A549 (cell line): ENCODE data around the gene NDRG4. TPM values are rescaled to one million over a fixed set of nuclear protein-coding genes. Genes with fewer than 3 reads are reported as not detected.

Experiments used
- ATAC-seq, 2 experiments: fragments of 200-7000 bp in 1 of 2; fragments of >200 bp in 1 of 2; cut with Nextera tagmentation in 1 of 2; cut with Tn5 transposase in 1 of 2; 3 replicates each; pipeline versions ENCODE4 v1.8.0 to v1.9.1; 2018 to 2020; ENCODE audit warnings: mild to moderate bottlenecking in 1 of 2, moderate library complexity in 1 of 2
- CTCF ChIA-PET: fragments of 300-600 bp; sonication (Branson Sonifier 250); formaldehyde crosslinking; extraction: SDS; loops from one replicate; lab custom pipeline; 2021; ENCODE audit warnings: antibody characterized with exemption, inconsistent platforms; lab: Yijun Ruan, JAX
- POLR2A ChIA-PET: fragments of 350-600 bp; formaldehyde crosslinking; extraction: SDS; loops from one replicate; lab custom pipeline; 2021; ENCODE audit warnings: antibody characterized with exemption, inconsistent platforms; lab: Yijun Ruan, JAX
- DNase-seq, 2 experiments: peaks; one replicate each; pipeline versions ENCODE4 v3.0.0 to v3.0.0-alpha.2; 2011 to 2016; ENCODE audit warnings: low read depth in 1 of 2, low spot score in 1 of 2
- FAIRE-seq: peaks from 2 replicates; lab custom pipeline; 2011; peaks lifted over from hg19 to GRCh38; lab: Jason Lieb, UNC
- H3K27ac ChIP-seq, 2 experiments: fragments of >200 bp; sonication (Bioruptor Twin); formaldehyde crosslinking; 3 replicates each; pipeline ENCODE4 v1.5.1; 2016 to 2017
- H3K4me1 ChIP-seq: fragments of >200 bp; sonication (Bioruptor Twin); formaldehyde crosslinking; 3 replicates; pipeline ENCODE4 v1.6.1; 2016
- H3K4me2 ChIP-seq: fragments of >200 bp; sonication (Bioruptor Twin); formaldehyde crosslinking; 3 replicates; pipeline ENCODE4 v1.6.1; 2016
- H3K4me3 ChIP-seq: fragments of >200 bp; sonication (Bioruptor Twin); formaldehyde crosslinking; 3 replicates; pipeline ENCODE4 v1.5.1; 2016
- H3K9me3 ChIP-seq: fragments of >200 bp; sonication (Bioruptor Twin); formaldehyde crosslinking; 3 replicates; pipeline ENCODE4 v1.6.1; 2016
- CBX8 ChIP-seq: fragments of 200-600 bp; sonication (generic); IDR thresholded peaks from 2 replicates; pipeline ENCODE4 v1.6.1; 2016
- CEBPB ChIP-seq, 2 experiments: fragments of >200 bp in 1 of 2; sonication (Bioruptor Twin) in 1 of 2; formaldehyde crosslinking in 1 of 2; IDR thresholded peaks; 2 replicates each; pipeline ENCODE4 v1.6.1; 2012 to 2016
- FOSL2 ChIP-seq, 2 experiments: fragments of 450-650 bp in 1 of 2; fragments of >200 bp in 1 of 2; sonication (Bioruptor Twin) in 1 of 2; formaldehyde crosslinking; IDR thresholded peaks; 2 replicates each; pipeline versions ENCODE4 v1.5.0 to v1.6.1; 2016 to 2020; ENCODE audit warnings: mild to moderate bottlenecking in 1 of 2, moderate library complexity in 1 of 2
- HDAC2 ChIP-seq: fragments of 200-600 bp; sonication (generic); IDR thresholded peaks from 2 replicates; pipeline ENCODE4 v1.6.1; 2016
- HEYL ChIP-seq: fragments of 250-450 bp; sonication (Bioruptor Pico); IDR thresholded peaks from 2 replicates; pipeline ENCODE4 v1.8.0; 2021; ENCODE audit warnings: mild to moderate bottlenecking, moderate library complexity
- HOXB13 ChIP-seq: fragments of 250-450 bp; sonication (Bioruptor Pico); IDR thresholded peaks from 2 replicates; pipeline ENCODE4 v1.5.0; 2020; ENCODE audit warnings: low read depth, mild to moderate bottlenecking, moderate library complexity
- JUNB ChIP-seq: fragments of >200 bp; sonication (Bioruptor Twin); formaldehyde crosslinking; IDR thresholded peaks from 2 replicates; pipeline ENCODE4 v1.6.1; 2016
- KDM1A ChIP-seq: fragments of 200-600 bp; sonication (generic); IDR thresholded peaks from 2 replicates; pipeline ENCODE4 v1.6.1; 2016; ENCODE audit warnings: low read depth, mild to moderate bottlenecking
- MYC ChIP-seq: IDR thresholded peaks from 2 replicates; pipeline ENCODE4 v1.6.1; 2012; ENCODE audit warnings: mild to moderate bottlenecking, inconsistent platforms, low read length, improper control_type of control experiment, borderline replicate concordance
- NFE2L2 ChIP-seq: fragments of 150-350 bp; conservative IDR thresholded peaks from 2 replicates; pipeline ENCODE4 v1.6.1; 2014; ENCODE audit warnings: low read length
- NR3C1 ChIP-seq: fragments of >200 bp; sonication (Bioruptor Twin); formaldehyde crosslinking; IDR thresholded peaks from 3 replicates; pipeline ENCODE4 v1.6.1; 2017
- PHF8 ChIP-seq: fragments of 200-600 bp; sonication (generic); IDR thresholded peaks from 2 replicates; pipeline ENCODE4 v1.6.1; 2016; ENCODE audit warnings: low read depth, mild to moderate bottlenecking, antibody characterized with exemption, moderate library complexity, borderline replicate concordance
- POLR2AphosphoS2 ChIP-seq: conservative IDR thresholded peaks from 2 replicates; pipeline ENCODE4 v1.6.1; 2012; ENCODE audit warnings: low read length, improper control_type of control experiment, inconsistent platforms
- RCOR1 ChIP-seq: fragments of 150-350 bp; IDR thresholded peaks from 2 replicates; pipeline ENCODE4 v1.6.1; 2014; ENCODE audit warnings: antibody characterized with exemption, low read length, low read depth
- TP53 ChIP-seq: fragments of 250-450 bp; sonication (Bioruptor Pico); IDR thresholded peaks from 2 replicates; pipeline ENCODE4 v1.5.0; 2021; ENCODE audit warnings: mild to moderate bottlenecking, moderate library complexity
- ZFP36 ChIP-seq: fragments of 450-650 bp; IDR thresholded peaks from 2 replicates; pipeline ENCODE4 v1.6.1; 2014; ENCODE audit warnings: borderline replicate concordance; ENCODE audit not compliant: partially characterized antibody
- ZNF302 ChIP-seq: fragments of 250-450 bp; sonication (Bioruptor Pico); IDR thresholded peaks from 2 replicates; pipeline ENCODE4 v1.9.0; 2021; ENCODE audit warnings: inconsistent platforms, mild to moderate bottlenecking, moderate library complexity
- WGBS: methylation state at CpG from one replicate; pipeline ENCODE4 v1.1.6; 2017; ENCODE audit errors: missing lambda C conversion rate; 5-methylcytosine and 5-hydroxymethylcytosine counted together
- polyA plus RNA-seq, 4 experiments: library from polyadenylated mRNA; depleted of rRNA in 3 of 4; stranded (reverse); fragments of >200 nt; fragmentation: RNase III in 1 of 4; extraction: RNeasy Plus Mini Kit Qiagen cat#74134 plus additional on column Dnase treatment in 1 of 4; gene quantifications; 2 replicates in 3 of 4; 3 replicates in 1 of 4; pipeline ENCODE4 v1.2.3, GENCODE V29; 2011 to 2017
- TF ChIP-seq, protein P1 (sequence below): fragments of >200 bp; sonication (Bioruptor Twin); formaldehyde crosslinking; IDR thresholded peaks from 2 replicates; pipeline ENCODE4 v1.6.1; 2016
- TF ChIP-seq, protein P2 (sequence below): fragments of >200 bp; sonication (Bioruptor Twin); formaldehyde crosslinking; IDR thresholded peaks from 3 replicates; pipeline ENCODE4 v1.5.1; 2016
- TF ChIP-seq, protein P3 (sequence below): IDR thresholded peaks from 2 replicates; pipeline ENCODE4 v1.6.1; 2012; ENCODE audit warnings: low read depth, borderline replicate concordance
- TF ChIP-seq, protein P4 (sequence below): fragments of 200-600 bp; sonication (generic); IDR thresholded peaks from 2 replicates; pipeline ENCODE4 v1.6.1; 2016; ENCODE audit warnings: antibody characterized with exemption, mild to moderate bottlenecking, moderate library complexity
- TF ChIP-seq, protein P5 (sequence below): fragments of 150-350 bp; IDR thresholded peaks from 2 replicates; pipeline ENCODE4 v1.6.1; 2014; ENCODE audit warnings: low read depth, mild to moderate bottlenecking, low read length

NDRG4 gene
- polyA plus RNA-seq, 2 of the 4 experiments (the other 2 are of a cell fraction) = 8.1 to 21.3 TPM

DNA sequence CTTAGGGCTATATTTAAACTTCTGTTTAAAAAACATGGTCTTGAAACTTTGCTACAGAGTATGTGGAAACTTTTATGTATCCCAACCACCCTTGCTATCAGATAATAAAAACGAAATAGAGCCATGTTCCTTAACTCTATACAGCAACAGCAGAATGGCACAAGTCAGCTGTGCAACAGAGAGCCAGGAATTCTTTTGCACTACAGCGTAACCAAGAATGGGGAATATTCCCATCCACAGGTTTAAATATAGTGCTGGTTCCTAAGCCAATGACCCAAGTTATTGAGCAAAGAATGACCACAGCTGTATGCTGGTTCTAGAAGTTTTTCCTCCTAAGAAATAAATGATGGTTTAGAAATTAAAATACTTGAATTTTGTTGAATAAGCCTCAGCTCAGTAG, 48.4 kb downstream of the NDRG4 start:
- H3K4me1 ChIP-seq = no peaks in the 10 kb centered on the region
- TF ChIP-seq, protein P1, sequence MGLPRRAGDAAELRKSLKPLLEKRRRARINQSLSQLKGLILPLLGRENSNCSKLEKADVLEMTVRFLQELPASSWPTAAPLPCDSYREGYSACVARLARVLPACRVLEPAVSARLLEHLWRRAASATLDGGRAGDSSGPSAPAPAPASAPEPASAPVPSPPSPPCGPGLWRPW = no peak
- no peak for TF ChIP-seq TP53
- TF ChIP-seq, protein P2, sequence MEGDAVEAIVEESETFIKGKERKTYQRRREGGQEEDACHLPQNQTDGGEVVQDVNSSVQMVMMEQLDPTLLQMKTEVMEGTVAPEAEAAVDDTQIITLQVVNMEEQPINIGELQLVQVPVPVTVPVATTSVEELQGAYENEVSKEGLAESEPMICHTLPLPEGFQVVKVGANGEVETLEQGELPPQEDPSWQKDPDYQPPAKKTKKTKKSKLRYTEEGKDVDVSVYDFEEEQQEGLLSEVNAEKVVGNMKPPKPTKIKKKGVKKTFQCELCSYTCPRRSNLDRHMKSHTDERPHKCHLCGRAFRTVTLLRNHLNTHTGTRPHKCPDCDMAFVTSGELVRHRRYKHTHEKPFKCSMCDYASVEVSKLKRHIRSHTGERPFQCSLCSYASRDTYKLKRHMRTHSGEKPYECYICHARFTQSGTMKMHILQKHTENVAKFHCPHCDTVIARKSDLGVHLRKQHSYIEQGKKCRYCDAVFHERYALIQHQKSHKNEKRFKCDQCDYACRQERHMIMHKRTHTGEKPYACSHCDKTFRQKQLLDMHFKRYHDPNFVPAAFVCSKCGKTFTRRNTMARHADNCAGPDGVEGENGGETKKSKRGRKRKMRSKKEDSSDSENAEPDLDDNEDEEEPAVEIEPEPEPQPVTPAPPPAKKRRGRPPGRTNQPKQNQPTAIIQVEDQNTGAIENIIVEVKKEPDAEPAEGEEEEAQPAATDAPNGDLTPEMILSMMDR = no peak
- TF ChIP-seq NFE2L2 = no peak
- TF ChIP-seq FOSL2 (IDR thresholded peaks at IDR 0.05) = no peak
- no peak for TF ChIP-seq FOSL2 (CRISPR knock-in tag; IDR thresholded peaks at IDR 0.05)
- TF ChIP-seq POLR2AphosphoS2 = no peak
- TF ChIP-seq, protein P3, sequence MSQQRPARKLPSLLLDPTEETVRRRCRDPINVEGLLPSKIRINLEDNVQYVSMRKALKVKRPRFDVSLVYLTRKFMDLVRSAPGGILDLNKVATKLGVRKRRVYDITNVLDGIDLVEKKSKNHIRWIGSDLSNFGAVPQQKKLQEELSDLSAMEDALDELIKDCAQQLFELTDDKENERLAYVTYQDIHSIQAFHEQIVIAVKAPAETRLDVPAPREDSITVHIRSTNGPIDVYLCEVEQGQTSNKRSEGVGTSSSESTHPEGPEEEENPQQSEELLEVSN = no peak
- no peak for TF ChIP-seq CBX8
- TF ChIP-seq ZFP36 = no peak
- TF ChIP-seq PHF8 = no peak
- TF ChIP-seq CEBPB (IDR thresholded peaks at IDR 0.05) = no peak
- TF ChIP-seq HDAC2 = no peak
- no peak for TF ChIP-seq NR3C1
- no peak for TF ChIP-seq HEYL (CRISPR knock-in tag)
- no peak for TF ChIP-seq MYC
- TF ChIP-seq ZNF302 (CRISPR knock-in tag) = no peak
- no peak for TF ChIP-seq JUNB
- TF ChIP-seq RCOR1 = no peak
- TF ChIP-seq HOXB13 = no peak
- TF ChIP-seq, protein P4, sequence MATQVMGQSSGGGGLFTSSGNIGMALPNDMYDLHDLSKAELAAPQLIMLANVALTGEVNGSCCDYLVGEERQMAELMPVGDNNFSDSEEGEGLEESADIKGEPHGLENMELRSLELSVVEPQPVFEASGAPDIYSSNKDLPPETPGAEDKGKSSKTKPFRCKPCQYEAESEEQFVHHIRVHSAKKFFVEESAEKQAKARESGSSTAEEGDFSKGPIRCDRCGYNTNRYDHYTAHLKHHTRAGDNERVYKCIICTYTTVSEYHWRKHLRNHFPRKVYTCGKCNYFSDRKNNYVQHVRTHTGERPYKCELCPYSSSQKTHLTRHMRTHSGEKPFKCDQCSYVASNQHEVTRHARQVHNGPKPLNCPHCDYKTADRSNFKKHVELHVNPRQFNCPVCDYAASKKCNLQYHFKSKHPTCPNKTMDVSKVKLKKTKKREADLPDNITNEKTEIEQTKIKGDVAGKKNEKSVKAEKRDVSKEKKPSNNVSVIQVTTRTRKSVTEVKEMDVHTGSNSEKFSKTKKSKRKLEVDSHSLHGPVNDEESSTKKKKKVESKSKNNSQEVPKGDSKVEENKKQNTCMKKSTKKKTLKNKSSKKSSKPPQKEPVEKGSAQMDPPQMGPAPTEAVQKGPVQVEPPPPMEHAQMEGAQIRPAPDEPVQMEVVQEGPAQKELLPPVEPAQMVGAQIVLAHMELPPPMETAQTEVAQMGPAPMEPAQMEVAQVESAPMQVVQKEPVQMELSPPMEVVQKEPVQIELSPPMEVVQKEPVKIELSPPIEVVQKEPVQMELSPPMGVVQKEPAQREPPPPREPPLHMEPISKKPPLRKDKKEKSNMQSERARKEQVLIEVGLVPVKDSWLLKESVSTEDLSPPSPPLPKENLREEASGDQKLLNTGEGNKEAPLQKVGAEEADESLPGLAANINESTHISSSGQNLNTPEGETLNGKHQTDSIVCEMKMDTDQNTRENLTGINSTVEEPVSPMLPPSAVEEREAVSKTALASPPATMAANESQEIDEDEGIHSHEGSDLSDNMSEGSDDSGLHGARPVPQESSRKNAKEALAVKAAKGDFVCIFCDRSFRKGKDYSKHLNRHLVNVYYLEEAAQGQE = no peak
- TF ChIP-seq, all 56 proteins: peak for 0
- no peak for ATAC-seq
- 59% methylated on average over 2 of the region's 2 CpGs for WGBS
- no peak overlapping the region for H3K4me3 ChIP-seq
- H3K9me3 ChIP-seq = no peaks in the 10 kb centered on the region
- no peak overlapping the region for H3K4me2 ChIP-seq
- no peak for FAIRE-seq
- POLR2A ChIA-PET = no interaction called here
- CTCF ChIA-PET = interaction anchor here (1.7 kb wide), 1 partner anchor 9 kb away, joined by 3 read pairs; no protein-coding TSS in a partner anchor
- no peak overlapping the region for H3K27ac ChIP-seq
- no peak for DNase-seq

DNA sequence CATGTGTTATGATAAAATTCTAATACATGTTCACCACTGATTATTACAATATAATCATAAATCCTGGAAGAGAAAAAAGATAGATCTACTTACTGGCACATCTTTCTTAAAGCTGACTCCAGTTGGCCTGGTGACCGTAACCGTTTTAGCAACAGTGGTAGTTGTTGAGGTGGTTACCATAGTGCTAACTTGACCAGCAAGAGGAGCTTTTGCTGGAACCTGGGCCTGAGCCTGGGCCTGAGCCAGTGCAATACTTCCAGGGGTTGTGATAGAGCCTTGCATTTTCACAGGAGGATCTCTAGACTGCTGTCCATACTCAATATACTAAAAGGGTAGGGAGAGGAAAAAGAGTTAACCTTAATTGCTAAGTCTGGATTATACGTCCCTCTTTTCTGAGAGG, 51.6 kb downstream of the NDRG4 start:
- peak in 1 of 2 experiments; percentile 26 for DNase-seq
- no peaks in the 10 kb centered on the region for H3K9me3 ChIP-seq
- POLR2A ChIA-PET = no interaction called here
- TF ChIP-seq, protein P5, sequence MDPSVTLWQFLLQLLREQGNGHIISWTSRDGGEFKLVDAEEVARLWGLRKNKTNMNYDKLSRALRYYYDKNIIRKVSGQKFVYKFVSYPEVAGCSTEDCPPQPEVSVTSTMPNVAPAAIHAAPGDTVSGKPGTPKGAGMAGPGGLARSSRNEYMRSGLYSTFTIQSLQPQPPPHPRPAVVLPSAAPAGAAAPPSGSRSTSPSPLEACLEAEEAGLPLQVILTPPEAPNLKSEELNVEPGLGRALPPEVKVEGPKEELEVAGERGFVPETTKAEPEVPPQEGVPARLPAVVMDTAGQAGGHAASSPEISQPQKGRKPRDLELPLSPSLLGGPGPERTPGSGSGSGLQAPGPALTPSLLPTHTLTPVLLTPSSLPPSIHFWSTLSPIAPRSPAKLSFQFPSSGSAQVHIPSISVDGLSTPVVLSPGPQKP = no peak
- no peak for TF ChIP-seq KDM1A
- no peak overlapping the region for H3K27ac ChIP-seq
- 90% methylated on average over 3 of the region's 3 CpGs for WGBS
- no peak overlapping the region for H3K4me2 ChIP-seq
- peak in 1 of 2 experiments; percentile 53; a peak in 2 of 6 replicates for ATAC-seq
- CTCF ChIA-PET = no interaction called here
- H3K4me3 ChIP-seq = no peak overlapping the region
- no peak for FAIRE-seq
- H3K4me1 ChIP-seq = no peaks in the 10 kb centered on the region
